Neuronal stem cell (in vitro differentiated cells): ENCODE data around the gene YJU2.
A peak's percentile ranks its signal among the peaks of the same experiment; 100 is the strongest.

Experiments
- DNase-seq: peaks from one replicate; pipeline ENCODE4 v3.0.0-alpha.2; 2013; ENCODE audit warnings: low spot score
- H2AFZ ChIP-seq: one replicate; pipeline ENCODE4 v1.6.1; 2013; ENCODE audit warnings: mild to moderate bottlenecking, low read length, inconsistent platforms
- H2AK5ac ChIP-seq: 2 replicates; pipeline ENCODE4 v1.6.1; 2013; ENCODE audit warnings: low read depth, mild to moderate bottlenecking, inconsistent platforms, low read length, moderate library complexity, mixed read lengths
- H2BK120ac ChIP-seq: 2 replicates; pipeline ENCODE4 v1.6.1; 2013; ENCODE audit warnings: low read depth, mild to moderate bottlenecking, inconsistent platforms, low read length, moderate library complexity, mixed read lengths
- H2BK12ac ChIP-seq: one replicate; pipeline ENCODE4 v1.6.1; 2013; ENCODE audit warnings: low read length, inconsistent platforms
- H2BK15ac ChIP-seq: 2 replicates; pipeline ENCODE4 v1.6.1; 2013; ENCODE audit warnings: mild to moderate bottlenecking, low read length, inconsistent platforms, mixed read lengths
- H2BK5ac ChIP-seq: one replicate; pipeline ENCODE4 v1.6.1; 2013; ENCODE audit warnings: inconsistent platforms, mild to moderate bottlenecking, low read length, moderate library complexity
- H3K14ac ChIP-seq: one replicate; pipeline ENCODE4 v1.6.1; 2013; ENCODE audit warnings: low read length, inconsistent platforms
- H3K18ac ChIP-seq: 2 replicates; pipeline ENCODE4 v1.6.1; 2013; ENCODE audit warnings: low read length, inconsistent platforms
- H3K23ac ChIP-seq: 2 replicates; pipeline ENCODE4 v1.6.1; 2013; ENCODE audit warnings: low read depth, mild to moderate bottlenecking, mixed read lengths, low read length, inconsistent platforms; ENCODE audit not compliant: poor library complexity
- H3K27ac ChIP-seq: replicated peaks from 3 replicates; pipeline ENCODE4 v1.5.1; 2013; ENCODE audit warnings: low read length, inconsistent platforms
- H3K27me3 ChIP-seq, 3 experiments: 2 replicates each; pipeline ENCODE4 v1.6.1; 2013; ENCODE audit warnings: low read length in 3 of 3, mild to moderate bottlenecking in 2 of 3, inconsistent platforms in 1 of 3, low read depth in 1 of 3, mixed read lengths in 1 of 3, moderate library complexity in 1 of 3; ENCODE audit not compliant: control insufficient read depth in 3 of 3, insufficient read depth in 3 of 3
- H3K36me3 ChIP-seq, 2 donors: replicated peaks in 1 of 2; 2 replicates each; pipeline ENCODE4 v1.6.1; 2013; ENCODE audit warnings: low read length in 2 of 2; ENCODE audit not compliant: control insufficient read depth in 2 of 2, insufficient read depth in 2 of 2
- H3K4ac ChIP-seq: 2 replicates; pipeline ENCODE4 v1.6.1; 2013; ENCODE audit warnings: inconsistent platforms, mild to moderate bottlenecking, low read length, moderate library complexity
- H3K4me1 ChIP-seq, 2 donors: 1 replicate in 1 of 2; 2 replicates in 1 of 2; pipeline ENCODE4 v1.6.1; 2013; ENCODE audit warnings: low read length in 2 of 2, low read depth in 1 of 2; ENCODE audit not compliant: control insufficient read depth in 2 of 2, insufficient read depth in 1 of 2
- H3K4me2 ChIP-seq: one replicate; pipeline ENCODE4 v1.6.1; 2013; ENCODE audit warnings: mild to moderate bottlenecking, low read length, inconsistent platforms; ENCODE audit not compliant: insufficient read depth, poor library complexity, severe bottlenecking
- H3K4me3 ChIP-seq, 2 donors: 2 replicates each; pipeline ENCODE4 v1.5.1; 2013; ENCODE audit warnings: low read length in 2 of 2, mild to moderate bottlenecking in 2 of 2, inconsistent platforms in 1 of 2, moderate library complexity in 1 of 2
- H3K79me1 ChIP-seq: one replicate; pipeline ENCODE4 v1.6.1; 2013; ENCODE audit warnings: low read depth, mild to moderate bottlenecking, inconsistent platforms, low read length, moderate library complexity
- H3K9ac ChIP-seq: one replicate; pipeline ENCODE4 v1.6.1; 2013; ENCODE audit warnings: mild to moderate bottlenecking, low read depth, low read length, inconsistent platforms; ENCODE audit not compliant: poor library complexity
- H3K9me3 ChIP-seq, 2 donors: replicated peaks in 1 of 2; 2 replicates each; pipeline versions ENCODE3 to v1.6.1; 2013; ENCODE audit warnings: low read length in 2 of 2, mild to moderate bottlenecking in 2 of 2, inconsistent platforms in 1 of 2, low read depth in 1 of 2, mixed read lengths in 1 of 2, moderate library complexity in 1 of 2; ENCODE audit not compliant: control insufficient read depth in 2 of 2, insufficient read depth in 1 of 2
- H4K8ac ChIP-seq: one replicate; pipeline ENCODE4 v1.6.1; 2013; ENCODE audit warnings: low read depth, mild to moderate bottlenecking, inconsistent platforms, low read length, moderate library complexity
- H4K91ac ChIP-seq: one replicate; pipeline ENCODE4 v1.6.1; 2013; ENCODE audit warnings: low read length, low read depth, mild to moderate bottlenecking, inconsistent platforms; ENCODE audit not compliant: poor library complexity
- WGBS, 2 donors: extraction: QIAGEN DNeasy Blood & Tissue Kit; methylation state at CpG; one replicate each; pipeline ENCODE4 v1.1.7; 2013; ENCODE audit warnings: missing lambda C conversion rate in 2 of 2, mixed read lengths in 1 of 2; ENCODE audit not compliant: insufficient read length in 2 of 2, insufficient replicate concordance in 1 of 2; ENCODE audit errors: extremely low coverage in 2 of 2; 5-methylcytosine and 5-hydroxymethylcytosine counted together

YJU2 gene

DNA sequence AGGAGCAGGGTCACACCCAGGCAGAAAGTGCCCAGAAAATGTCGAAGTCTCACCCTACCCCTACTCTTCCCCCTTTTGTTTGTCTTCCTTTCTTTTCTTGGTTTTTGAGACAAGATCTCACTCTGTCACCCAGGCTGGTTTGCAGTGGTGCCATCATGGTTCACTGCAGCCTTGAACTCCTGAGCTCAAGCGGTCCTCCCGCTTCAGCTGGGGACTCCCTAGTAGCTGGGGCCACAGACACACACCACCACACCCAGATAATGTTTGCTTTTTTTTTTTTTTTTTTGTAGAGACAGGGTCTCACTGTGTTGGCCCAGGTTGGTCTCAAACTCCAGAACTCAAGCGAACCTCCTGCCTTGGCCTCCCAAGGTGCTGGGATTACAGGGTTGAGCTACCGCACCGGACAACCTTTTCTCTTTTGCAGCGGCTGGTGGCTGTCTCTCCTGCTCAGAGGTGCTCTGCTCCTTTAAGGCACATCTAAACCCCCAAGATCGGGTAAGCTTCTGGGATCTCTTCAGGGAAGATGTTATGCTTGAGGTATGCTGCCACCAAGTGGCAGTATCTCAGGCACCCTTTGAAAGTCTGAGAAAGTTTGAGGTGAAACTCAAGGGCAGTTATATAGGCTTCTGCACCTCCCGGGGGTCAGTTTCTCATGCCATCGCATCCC is 39.9 kb upstream of the YJU2 start:
- no peak overlapping the region for H3K23ac ChIP-seq
- no peaks in the 10 kb centered on the region for H3K27me3 ChIP-seq
- peak overlapping the region; percentile 54 for H2BK5ac ChIP-seq
- no peak overlapping the region for H3K4ac ChIP-seq
- H2BK120ac ChIP-seq, result no peak overlapping the region
- no peak overlapping the region for H3K9ac ChIP-seq
- peak overlapping the region; percentile 25 for H3K18ac ChIP-seq
- H3K27ac ChIP-seq, result no peak overlapping the region
- H3K9me3 ChIP-seq, result no peaks in the 10 kb centered on the region
- no peak overlapping the region for H4K8ac ChIP-seq
- H2BK15ac ChIP-seq, result no peak overlapping the region
- no peak overlapping the region for H2AK5ac ChIP-seq
- no peak overlapping the region for H3K4me3 ChIP-seq
- no CpG with 5 or more reads among the region's 10 CpGs for WGBS, 2 donors
- H3K36me3 ChIP-seq, result no peaks in the 10 kb centered on the region
- no peak overlapping the region for H2AFZ ChIP-seq
- no peaks in the 10 kb centered on the region for H3K4me1 ChIP-seq
- H2BK12ac ChIP-seq, result no peak overlapping the region
- H3K79me1 ChIP-seq, result no peaks in the 10 kb centered on the region
- H3K14ac ChIP-seq, result no peak overlapping the region
- no peak for DNase-seq
- no peak overlapping the region for H4K91ac ChIP-seq
- H3K4me2 ChIP-seq, result no peak overlapping the region

DNA sequence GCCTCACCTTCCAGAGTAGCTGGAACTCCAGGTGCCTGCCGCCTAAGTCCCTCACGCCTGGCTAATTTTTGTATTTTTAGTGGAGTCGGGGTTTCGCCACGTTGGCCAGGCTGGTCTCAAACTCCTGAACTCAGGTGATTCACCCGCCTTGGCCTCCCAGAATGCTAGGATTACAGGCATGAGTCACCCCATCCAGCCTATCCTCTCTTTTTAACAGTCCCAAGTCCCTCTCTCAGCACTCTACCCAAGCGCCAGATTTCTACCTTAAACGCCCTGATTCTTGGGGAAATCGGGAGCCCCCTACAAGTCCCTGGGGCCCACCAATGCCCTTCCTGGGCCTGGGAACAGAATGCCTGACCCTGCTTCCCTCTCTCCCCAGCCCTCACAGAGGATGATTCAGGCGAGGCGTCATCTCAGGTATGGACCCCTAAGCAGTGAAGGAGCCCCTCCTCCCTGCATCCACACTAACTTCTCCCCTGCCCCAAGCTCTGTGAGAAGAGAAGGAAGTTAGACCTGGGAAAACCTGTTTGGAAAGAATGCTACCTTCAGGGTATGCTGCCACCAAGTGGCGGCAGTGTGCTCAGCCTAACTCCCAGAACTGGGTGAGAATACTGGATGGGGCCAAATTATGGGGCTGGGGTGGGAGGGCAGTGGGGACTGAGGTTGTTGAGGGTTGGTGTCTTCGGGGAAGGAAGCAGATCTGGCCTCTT is 38.3 kb upstream of the YJU2 start:
- Histone ChIP-seq H3K4me3 (no peak overlapping the region), H3K36me3 (no peaks in the 10 kb centered on the region), H2BK120ac (no peak overlapping the region), H2AFZ (no peak overlapping the region), H3K4me1 (no peaks in the 10 kb centered on the region), H2BK15ac (no peak overlapping the region), H3K9me3 (no peaks in the 10 kb centered on the region), H4K91ac (no peak overlapping the region), H4K8ac (no peak overlapping the region), H3K4me2 (no peak overlapping the region), H3K4ac (no peak overlapping the region), H3K27ac (no peak overlapping the region), H2AK5ac (no peak overlapping the region), H2BK5ac (no peak overlapping the region), H3K27me3 (peaks cover 0 to 11% (median 0%) of the 10 kb centered on the region in 3 experiments), H3K23ac (no peak overlapping the region), H3K18ac (no peak overlapping the region), H3K14ac (no peak overlapping the region), H3K9ac (no peak overlapping the region), H3K79me1 (no peaks in the 10 kb centered on the region), H2BK12ac (no peak overlapping the region)
- no CpG with 5 or more reads among the region's 13 CpGs for WGBS, 2 donors
- DNase-seq, result no peak

GRCh38 chr19:4210166-4210731 is 36.6 kb upstream of the YJU2 start:
- no peak overlapping the region for H3K9ac ChIP-seq

DNA sequence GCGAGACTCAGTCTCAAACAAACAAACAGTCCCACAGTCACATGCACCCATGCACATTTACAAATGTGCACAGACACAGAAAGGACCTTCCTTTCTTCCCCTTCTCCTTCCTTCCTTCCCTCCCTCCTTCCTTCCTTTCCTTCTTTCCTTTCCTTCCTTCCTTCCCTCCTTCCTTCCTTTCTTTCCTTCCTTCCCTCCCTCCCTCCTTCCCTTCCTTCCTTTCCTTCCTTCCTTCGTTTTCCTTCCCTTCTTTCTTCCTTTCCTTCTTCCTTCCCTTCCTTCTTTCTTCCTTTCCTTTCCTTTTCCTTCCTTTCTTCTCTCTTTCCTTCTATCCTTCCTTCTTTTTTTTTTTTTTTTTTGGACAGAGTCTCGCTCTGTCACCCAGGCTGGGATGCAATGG is 33.8 kb upstream of the YJU2 start:
- H3K18ac ChIP-seq, result no peak overlapping the region
- H3K14ac ChIP-seq, result no peak overlapping the region
- DNase-seq, result no peak
- peaks cover 0 to 17% (median 0%) of the 10 kb centered on the region in 3 experiments for H3K27me3 ChIP-seq
- H3K4me2 ChIP-seq, result no peak overlapping the region
- no peaks in the 10 kb centered on the region for H3K4me1 ChIP-seq
- H3K9me3 ChIP-seq, result peaks cover 0 to 2% of the 10 kb centered on the region in 2 donors
- H2BK120ac ChIP-seq, result no peak overlapping the region
- no peak overlapping the region for H2BK12ac ChIP-seq
- no peak overlapping the region for H3K23ac ChIP-seq
- no peak overlapping the region for H3K4ac ChIP-seq
- peak overlapping the region; percentile 70 for H3K9ac ChIP-seq
- no peak overlapping the region for H3K27ac ChIP-seq
- no CpG with 5 or more reads among the region's 3 CpGs for WGBS, 2 donors
- H2BK15ac ChIP-seq, result no peak overlapping the region
- H2BK5ac ChIP-seq, result no peak overlapping the region
- no peaks in the 10 kb centered on the region for H3K36me3 ChIP-seq
- H3K4me3 ChIP-seq, result no peak overlapping the region
- H4K91ac ChIP-seq, result no peak overlapping the region
- no peaks in the 10 kb centered on the region for H3K79me1 ChIP-seq
- H2AK5ac ChIP-seq, result no peak overlapping the region
- H2AFZ ChIP-seq, result no peak overlapping the region
- H4K8ac ChIP-seq, result no peak overlapping the region

More at GRCh38 chr19:4210166-4210731, 36.6 kb upstream of the YJU2 start:
- Histone ChIP-seq H3K18ac (no peak overlapping the region), H3K4me1 (no peaks in the 10 kb centered on the region), H2AFZ (no peak overlapping the region), H3K27ac (no peak overlapping the region), H3K27me3 (peaks cover 0 to 17% (median 0%) of the 10 kb centered on the region in 3 experiments), H3K79me1 (no peaks in the 10 kb centered on the region), H2BK5ac (no peak overlapping the region), H4K91ac (no peak overlapping the region), H3K9me3 (no peaks in the 10 kb centered on the region), H2BK15ac (peak overlapping the region; percentile 81), H2BK12ac (no peak overlapping the region), H2AK5ac (peak overlapping the region; percentile 75), H3K4me3 (no peak overlapping the region), H4K8ac (no peak overlapping the region), H3K14ac (peak overlapping the region; percentile 38), H3K4me2 (no peak overlapping the region), H3K23ac (no peak overlapping the region), H3K4ac (no peak overlapping the region), H2BK120ac (peak overlapping the region; percentile 18), H3K36me3 (no peaks in the 10 kb centered on the region)
- no peak for DNase-seq
- WGBS, 2 donors, result no CpG with 5 or more reads among the region's 15 CpGs
